SU-DHL-6 (cell line): Measurements from ENCODE around the gene TFE3.

Experiments
- CTCF ChIP-seq: fragments of 200-600 bp; sonication (generic); IDR thresholded peaks from one replicate; pipeline ENCODE4 v1.5.1; 2017; ENCODE audit warnings: antibody characterized with exemption, mild to moderate bottlenecking, low read length, moderate library complexity; ENCODE audit not compliant: insufficient read depth, poor library complexity, severe bottlenecking
- EZH2phosphoT487 ChIP-seq: fragments of 200-600 bp; sonication (generic), shearing (Covaris generic); conservative IDR thresholded peaks from 2 replicates; pipeline ENCODE4 v1.6.1; 2018; ENCODE audit warnings: mild to moderate bottlenecking, antibody characterized with exemption, low read length, moderate library complexity, mixed read lengths

DNA sequence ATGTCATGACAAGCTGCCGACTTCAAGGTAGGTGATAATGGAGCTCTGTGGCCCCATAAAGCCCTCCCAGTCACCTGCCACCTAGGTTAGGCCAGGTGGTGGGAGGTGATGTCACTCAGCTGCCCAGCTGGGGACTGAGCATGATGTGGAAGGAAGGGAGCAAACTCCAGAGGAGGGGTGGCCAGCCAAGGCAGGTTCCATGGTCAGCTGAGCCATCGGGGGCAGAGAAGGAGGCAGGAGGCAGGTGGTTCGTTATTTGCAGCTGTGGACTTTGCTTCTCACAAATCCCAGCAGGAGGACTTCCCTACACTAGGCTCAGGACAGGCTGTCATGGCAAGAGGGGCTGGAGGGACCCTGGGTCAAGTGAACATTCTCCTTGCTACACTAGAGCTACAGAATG lies 17.8 kb upstream of the TFE3 start:
- TF ChIP-seq CTCF, result no peak
- TF ChIP-seq EZH2phosphoT487, result no peak
